ENCODE results near the gene CCN5.

- no peak for TF ChIP-seq CTCF (IDR thresholded peaks at IDR 0.05; ENCODE audit: insufficient read depth, low read length, poor library complexity, severe bottlenecking)
- no peak for TF ChIP-seq EZH2phosphoT487 (conservative IDR thresholded peaks at IDR 0.05; ENCODE audit: low read length)
Measured at GRCh38 chr20:44695674-44696300, 19.4 kb upstream of the CCN5 start.
